Astrocyte of the cerebellum (primary cell): ENCODE results near the gene HDAC4.

Experiments used
- DNase-seq: peaks from one replicate; pipeline ENCODE4 v3.0.0-alpha.2; 2011; ENCODE audit warnings: low read depth
- H3K4me3 ChIP-seq: 2 replicates; pipeline ENCODE4 v1.5.1; 2011; ENCODE audit warnings: mild to moderate bottlenecking, low read depth, low read length, moderate library complexity
- in situ Hi-C: cut with HindIII; loops from 2 replicates; pipeline ENCODE4 v1.10.0; 2017; ENCODE audit warnings: low sequenced_read_pairs
- TF ChIP-seq, protein P1 (sequence below): IDR thresholded peaks from 2 replicates; pipeline ENCODE4 v1.5.1; 2012; ENCODE audit warnings: low read length, low read depth, moderate library complexity, mild to moderate bottlenecking; ENCODE audit errors: missing control alignments

The HDAC4 gene

DNA sequence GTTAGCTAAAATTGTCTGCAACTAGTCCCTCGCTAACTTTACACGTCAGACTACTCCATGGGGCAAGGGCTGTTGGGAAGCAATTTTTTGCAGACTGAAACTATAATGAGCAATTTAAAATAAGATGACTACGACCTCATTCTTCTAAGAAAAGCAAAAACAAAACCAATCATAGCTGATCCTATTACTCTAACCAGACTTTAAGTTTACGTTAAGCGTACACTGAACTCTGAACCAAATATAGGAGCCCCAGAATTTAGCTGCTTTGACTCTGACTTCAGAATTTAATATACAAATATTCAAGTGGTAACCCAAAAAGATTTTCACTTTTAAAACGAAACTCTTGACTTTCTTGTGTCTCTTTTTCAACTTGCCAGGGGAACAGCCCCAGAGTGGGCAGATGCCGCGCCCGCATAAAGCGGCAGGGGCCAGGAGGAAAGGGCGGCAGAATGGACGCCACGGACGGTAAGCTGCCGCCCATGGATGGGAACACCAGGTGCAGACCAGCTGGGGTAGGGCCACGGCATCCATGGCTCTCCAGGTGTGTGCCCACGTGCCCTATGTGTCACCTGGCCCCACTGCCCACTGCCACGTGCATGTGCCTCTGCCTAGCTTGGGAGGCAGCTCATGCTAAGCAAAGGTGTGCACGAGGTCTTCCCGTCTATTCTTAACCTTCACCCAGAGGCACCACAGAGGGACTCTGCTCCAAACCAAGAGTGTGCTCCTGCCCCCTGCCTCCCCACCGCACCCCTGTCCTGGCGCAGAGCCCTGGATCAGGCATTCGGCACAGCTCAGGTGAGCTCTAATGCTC is 217.6 kb downstream of the HDAC4 start:
- TF ChIP-seq, protein P1, sequence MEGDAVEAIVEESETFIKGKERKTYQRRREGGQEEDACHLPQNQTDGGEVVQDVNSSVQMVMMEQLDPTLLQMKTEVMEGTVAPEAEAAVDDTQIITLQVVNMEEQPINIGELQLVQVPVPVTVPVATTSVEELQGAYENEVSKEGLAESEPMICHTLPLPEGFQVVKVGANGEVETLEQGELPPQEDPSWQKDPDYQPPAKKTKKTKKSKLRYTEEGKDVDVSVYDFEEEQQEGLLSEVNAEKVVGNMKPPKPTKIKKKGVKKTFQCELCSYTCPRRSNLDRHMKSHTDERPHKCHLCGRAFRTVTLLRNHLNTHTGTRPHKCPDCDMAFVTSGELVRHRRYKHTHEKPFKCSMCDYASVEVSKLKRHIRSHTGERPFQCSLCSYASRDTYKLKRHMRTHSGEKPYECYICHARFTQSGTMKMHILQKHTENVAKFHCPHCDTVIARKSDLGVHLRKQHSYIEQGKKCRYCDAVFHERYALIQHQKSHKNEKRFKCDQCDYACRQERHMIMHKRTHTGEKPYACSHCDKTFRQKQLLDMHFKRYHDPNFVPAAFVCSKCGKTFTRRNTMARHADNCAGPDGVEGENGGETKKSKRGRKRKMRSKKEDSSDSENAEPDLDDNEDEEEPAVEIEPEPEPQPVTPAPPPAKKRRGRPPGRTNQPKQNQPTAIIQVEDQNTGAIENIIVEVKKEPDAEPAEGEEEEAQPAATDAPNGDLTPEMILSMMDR = no peak
- no peak overlapping the region for H3K4me3 ChIP-seq
- in situ Hi-C loops = no loop called here
- no peak for DNase-seq

DNA sequence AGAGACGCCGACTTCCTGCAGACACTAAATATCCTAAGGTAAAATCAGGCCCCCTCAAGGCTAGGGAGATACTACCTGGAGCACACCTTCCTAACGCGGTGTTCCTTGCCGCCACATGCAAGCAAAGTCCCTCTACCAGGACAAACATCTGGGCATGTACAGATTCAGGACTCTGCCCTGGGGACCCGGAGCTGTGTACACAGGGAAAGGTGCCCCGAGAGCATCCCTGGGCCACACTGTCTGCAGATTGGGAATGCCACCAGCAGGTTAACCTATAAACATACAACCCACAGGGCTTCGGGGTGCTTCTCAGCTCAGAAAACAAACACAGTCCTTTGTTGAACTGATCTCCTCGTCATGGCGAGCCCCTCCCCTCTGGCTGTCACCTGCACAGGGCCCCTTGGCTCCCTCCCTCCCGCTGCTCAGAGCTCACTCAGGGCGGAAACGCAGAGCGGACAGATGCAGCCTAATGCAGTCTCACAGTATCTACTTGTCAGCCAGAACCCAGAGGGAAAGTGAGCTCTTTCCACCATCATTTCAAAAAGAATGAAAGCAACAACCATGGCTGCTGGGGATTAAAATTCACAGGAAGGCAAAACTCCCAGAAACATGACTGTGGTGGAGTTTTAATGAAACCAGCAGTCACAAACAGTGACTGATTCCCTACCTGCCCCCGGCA is 218.8 kb downstream of the HDAC4 start:
- DNase-seq = no peak
- no peak overlapping the region for H3K4me3 ChIP-seq
- in situ Hi-C loops = no loop called here
- TF ChIP-seq, protein P1 = no peak

DNA sequence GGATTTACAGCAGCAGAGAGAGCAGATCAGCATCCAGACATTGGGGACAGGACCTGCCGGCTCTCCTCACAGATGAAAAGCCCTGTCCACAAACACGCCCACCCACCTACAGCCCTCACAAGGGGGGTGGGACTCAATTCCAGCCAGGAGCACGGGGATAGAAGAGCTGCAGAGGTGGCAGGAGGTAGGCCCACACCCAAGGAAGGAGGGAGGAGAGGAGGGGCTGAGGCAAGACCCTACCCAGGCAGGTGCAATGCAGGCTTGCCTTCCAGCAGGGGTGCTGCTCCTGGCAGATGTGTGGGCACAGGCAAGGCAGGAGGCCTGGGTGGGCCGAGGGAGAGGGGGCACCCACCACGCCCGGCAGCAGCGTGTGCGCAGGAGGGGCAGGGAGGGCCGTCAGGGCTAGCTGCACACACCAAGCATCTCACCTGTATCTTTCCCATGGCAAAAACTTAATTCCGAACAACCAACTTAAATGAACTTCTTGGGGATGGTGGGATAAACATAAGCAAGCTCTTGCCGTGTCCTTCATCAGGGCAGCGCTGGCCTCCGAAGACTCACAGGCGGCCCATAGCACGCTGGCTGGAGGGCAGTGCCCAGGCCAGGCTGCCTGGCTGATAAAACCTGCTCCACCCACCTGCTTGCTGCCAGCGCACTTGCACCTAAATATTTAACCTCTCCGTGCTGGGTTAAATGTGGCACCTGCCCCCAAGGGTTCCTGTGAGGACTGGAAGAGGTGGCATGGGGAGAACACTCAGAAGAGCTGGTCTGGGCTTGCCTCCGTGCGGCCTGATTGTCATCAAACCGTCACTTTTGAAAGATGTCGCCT is 219.5 kb downstream of the HDAC4 start:
- no peak overlapping the region for H3K4me3 ChIP-seq
- in situ Hi-C loops = no loop called here
- DNase-seq = no peak
- TF ChIP-seq, protein P1 = no peak

DNA sequence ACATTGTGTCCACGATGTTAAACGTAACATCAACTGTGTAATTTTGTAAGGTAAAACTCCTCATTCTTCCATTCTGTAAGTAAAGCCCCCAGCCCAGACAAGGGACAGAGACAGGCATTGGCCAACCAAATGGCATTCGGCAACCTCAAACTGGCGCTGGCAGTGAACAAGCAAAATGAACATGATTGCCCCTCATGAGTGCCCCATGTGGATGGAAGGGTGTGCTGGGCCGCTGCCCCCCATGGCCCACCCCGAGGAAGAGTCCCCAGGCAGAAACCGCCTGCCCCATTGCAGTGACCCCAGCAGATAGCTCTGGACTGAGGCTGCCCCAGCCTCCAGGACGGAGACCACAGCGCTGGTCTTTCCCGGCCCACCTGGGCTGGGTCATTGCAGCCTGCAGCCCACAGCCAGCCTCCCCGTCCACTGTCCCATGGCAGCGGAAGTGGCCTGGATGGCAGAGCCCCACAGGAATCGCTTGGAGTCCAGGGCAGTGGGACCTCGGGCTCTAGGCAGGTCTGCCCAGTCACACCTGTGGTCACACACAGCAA is 220.2 kb downstream of the HDAC4 start:
- no peak overlapping the region for H3K4me3 ChIP-seq
- no peak for DNase-seq
- TF ChIP-seq, protein P1 = no peak
- in situ Hi-C loops = no loop called here

DNA sequence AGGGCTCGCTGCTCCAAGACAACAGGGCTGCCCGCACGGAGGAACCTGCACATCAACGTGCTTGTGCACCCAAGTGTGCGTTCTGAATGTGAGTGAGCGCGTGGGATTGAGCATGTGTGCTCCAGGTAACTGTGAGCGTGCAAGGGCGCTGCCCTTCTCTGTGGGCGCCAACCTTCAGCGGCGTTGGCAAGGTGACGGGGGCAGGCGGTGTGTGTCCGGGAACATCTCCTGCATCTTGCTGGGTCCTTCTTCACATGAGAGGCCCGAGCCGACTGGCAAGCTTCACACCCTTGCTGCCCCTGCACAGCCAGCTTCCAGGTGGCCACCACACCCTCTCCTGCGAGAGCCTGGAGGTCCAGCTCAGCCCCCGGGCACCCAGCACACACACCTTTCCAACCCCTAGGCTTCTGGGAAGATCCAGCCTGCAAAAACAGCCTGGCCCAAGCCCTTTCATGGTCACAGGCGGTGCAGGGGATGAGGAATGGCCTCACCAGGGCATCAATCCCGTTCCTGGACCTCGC is 220.9 kb downstream of the HDAC4 start:
- in situ Hi-C loops = no loop called here
- H3K4me3 ChIP-seq = no peak overlapping the region
- TF ChIP-seq, protein P1 = no peak
- no peak for DNase-seq

GRCh38 chr2:239178954-239179353 is 221.9 kb downstream of the HDAC4 start:
- TF ChIP-seq, protein P1 = no peak
- in situ Hi-C loops = no loop called here
- H3K4me3 ChIP-seq = no peak overlapping the region
- DNase-seq = no peak
